Kidney epithelial cell (primary cell): Measurements from ENCODE around the gene SLC35F5. TPM values are rescaled to one million over a fixed set of nuclear protein-coding genes. Genes with fewer than 3 reads are reported as not detected.

Experiments
- DNase-seq: peaks from one replicate; pipeline ENCODE4 v3.0.0-alpha.2; 2010; ENCODE audit warnings: low read depth
- H3K27me3 ChIP-seq: 2 replicates; pipeline ENCODE4 v1.6.0; 2011; ENCODE audit warnings: low read length; ENCODE audit not compliant: control insufficient read depth, insufficient read depth
- H3K36me3 ChIP-seq: 2 replicates; pipeline ENCODE4 v1.5.1; 2011; ENCODE audit warnings: low read length; ENCODE audit not compliant: control insufficient read depth, insufficient read depth
- H3K4me3 ChIP-seq: 2 replicates; pipeline ENCODE4 v1.5.1; 2011; ENCODE audit warnings: low read depth, mild to moderate bottlenecking, control low read depth, low read length
- CTCF ChIP-seq: IDR thresholded peaks from 2 replicates; pipeline ENCODE4 v1.5.1; 2011; ENCODE audit warnings: mild to moderate bottlenecking, moderate library complexity, low read length, control low read depth, inconsistent platforms; ENCODE audit not compliant: insufficient read depth, poor library complexity, severe bottlenecking
- total RNA-seq: library from RNA; depleted of rRNA; stranded (reverse); fragments of >200 nt; gene quantifications from 2 replicates; pipeline ENCODE4 v1.2.3, GENCODE V29; 2015

The SLC35F5 gene
- total RNA-seq, 1 donor from 2014 or later, result 61.7 TPM

DNA sequence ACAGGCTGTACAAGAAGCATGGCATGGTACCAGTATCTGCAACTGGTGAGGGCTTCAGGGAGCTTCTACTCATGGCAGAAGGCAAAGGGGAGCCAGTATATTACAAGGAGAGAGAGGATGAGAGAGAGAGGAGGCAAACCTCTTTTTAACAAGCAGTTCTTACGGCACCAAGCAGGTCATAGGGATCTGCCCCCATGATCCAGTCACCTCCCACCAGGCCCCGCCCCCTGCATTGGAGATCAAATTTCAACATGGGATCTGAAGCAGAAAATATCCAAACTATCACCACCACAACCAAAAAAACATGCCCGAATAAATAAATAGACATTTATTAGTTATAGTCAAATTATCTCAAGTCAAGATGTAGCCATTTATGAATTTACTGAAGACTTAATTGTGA lies 14.5 kb upstream of the SLC35F5 start:
- H3K4me3 ChIP-seq, result no peak overlapping the region
- no peaks in the 10 kb centered on the region for H3K36me3 ChIP-seq
- no peaks in the 10 kb centered on the region for H3K27me3 ChIP-seq

DNA sequence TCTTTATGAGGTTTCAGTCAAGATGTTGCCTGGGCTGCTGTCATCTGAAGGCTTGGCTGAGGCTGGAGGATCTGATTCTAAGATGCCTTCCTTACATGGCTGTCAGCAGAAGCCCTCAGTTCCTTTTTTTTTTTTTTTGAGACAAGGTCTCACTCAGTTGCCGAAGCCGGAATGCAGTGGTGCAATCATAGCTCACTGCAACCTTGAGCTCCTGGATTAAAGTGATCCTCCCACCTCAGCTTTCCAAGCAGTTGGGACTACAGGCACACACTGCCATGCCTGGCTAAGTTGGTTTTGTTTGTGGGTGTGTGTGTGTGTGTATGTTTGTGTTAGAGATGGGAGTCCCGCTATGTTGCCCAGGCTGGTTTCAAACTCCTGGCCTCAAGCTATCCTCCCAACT lies 13.1 kb upstream of the SLC35F5 start:
- H3K4me3 ChIP-seq, result no peak overlapping the region
- DNase-seq, result no peak
- no peak for TF ChIP-seq CTCF
- no peaks in the 10 kb centered on the region for H3K36me3 ChIP-seq
- H3K27me3 ChIP-seq, result no peaks in the 10 kb centered on the region

More for the DNA sequence above, 14.5 kb upstream of the SLC35F5 start:
- no peak for DNase-seq
- TF ChIP-seq CTCF, result no peak

GRCh38 chr2:113768770-113769169 lies 12.3 kb upstream of the SLC35F5 start:
- TF ChIP-seq CTCF, result no peak
- no peak overlapping the region for H3K4me3 ChIP-seq
- no peak for DNase-seq
- H3K36me3 ChIP-seq, result no peaks in the 10 kb centered on the region
- no peaks in the 10 kb centered on the region for H3K27me3 ChIP-seq

DNA sequence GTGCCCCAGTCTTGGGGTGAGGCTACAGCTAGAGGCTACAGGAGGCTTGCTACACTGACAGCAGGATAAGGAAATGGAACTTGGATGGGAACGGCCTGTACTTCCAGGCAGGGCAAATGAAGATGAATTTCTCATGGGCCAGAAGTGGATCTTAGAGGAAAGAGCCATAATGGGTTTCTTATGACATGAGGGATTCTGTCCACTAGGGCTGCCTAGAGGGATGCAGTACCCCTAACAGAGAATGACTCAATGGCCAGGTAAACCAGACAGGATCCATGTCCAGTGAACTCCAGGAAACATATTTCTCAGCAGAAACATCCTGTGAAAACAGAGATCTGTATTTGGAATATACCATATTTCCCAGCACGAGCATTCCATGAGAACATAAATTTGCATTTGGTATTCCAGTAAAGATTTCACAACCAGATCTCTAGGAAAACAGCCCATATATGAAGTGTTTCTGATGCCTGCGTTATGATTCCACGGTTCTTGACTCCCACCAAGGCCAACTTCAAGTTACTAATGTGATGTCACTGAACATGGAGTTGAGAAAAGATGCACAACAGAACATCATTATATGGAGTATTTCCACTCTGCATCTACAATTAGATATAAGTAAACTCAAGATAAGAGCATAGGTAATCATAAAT lies 11.5 kb upstream of the SLC35F5 start:
- TF ChIP-seq CTCF, result no peak
- H3K36me3 ChIP-seq, result no peaks in the 10 kb centered on the region
- no peaks in the 10 kb centered on the region for H3K27me3 ChIP-seq
- no peak overlapping the region for H3K4me3 ChIP-seq
- no peak for DNase-seq

DNA sequence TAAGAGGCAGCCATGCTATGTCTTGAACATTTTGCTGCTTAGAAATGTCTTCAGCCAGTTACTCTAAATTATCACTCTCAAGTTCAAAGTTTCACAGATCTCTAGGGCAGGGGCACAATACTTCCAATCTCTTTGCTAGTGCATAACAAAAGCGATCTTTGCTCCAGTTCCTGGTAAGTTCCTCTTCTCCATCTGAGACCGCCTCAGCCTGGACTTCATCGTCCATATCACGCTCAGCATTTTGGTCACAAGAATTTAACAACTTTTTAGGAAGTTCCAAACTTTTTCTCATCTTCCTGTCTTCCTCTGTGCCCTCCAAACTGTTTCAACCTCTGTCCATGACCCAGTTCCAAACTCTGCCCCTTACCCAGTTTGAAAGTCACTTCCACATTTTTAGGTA lies 8.8 kb upstream of the SLC35F5 start:
- no peak overlapping the region for H3K4me3 ChIP-seq
- H3K36me3 ChIP-seq, result no peaks in the 10 kb centered on the region
- DNase-seq, result no peak
- TF ChIP-seq CTCF, result no peak
- no peaks in the 10 kb centered on the region for H3K27me3 ChIP-seq
